Neural cell (in vitro differentiated cells): ENCODE results near the gene CDC37.

Experiments
- CTCF ChIP-seq: fragments of 450-650 bp; IDR thresholded peaks from 2 replicates; pipeline ENCODE4 v1.5.1; 2014; ENCODE audit warnings: antibody characterized with exemption, mild to moderate bottlenecking, moderate library complexity; ENCODE audit not compliant: poor library complexity, severe bottlenecking
- EP300 ChIP-seq: fragments of 450-650 bp; conservative IDR thresholded peaks from 2 replicates; pipeline ENCODE4 v1.6.1; 2014; ENCODE audit warnings: antibody characterized with exemption, mild to moderate bottlenecking, moderate library complexity; ENCODE audit not compliant: poor library complexity, severe bottlenecking
- EZH2 ChIP-seq: fragments of 200-600, 300-800 bp; shearing (Covaris generic), sonication (generic); IDR thresholded peaks from 2 replicates; pipeline ENCODE4 v1.6.1; 2014; ENCODE audit warnings: antibody characterized with exemption, low read length, borderline replicate concordance, mild to moderate bottlenecking; ENCODE audit not compliant: insufficient read depth, poor library complexity, severe bottlenecking
- MXI1 ChIP-seq: fragments of 450-650 bp; conservative IDR thresholded peaks from 2 replicates; pipeline ENCODE4 v1.6.1; 2014; ENCODE audit warnings: antibody characterized with exemption, mild to moderate bottlenecking; ENCODE audit not compliant: poor library complexity, severe bottlenecking
- POLR2AphosphoS5 ChIP-seq: IDR thresholded peaks from 2 replicates; pipeline ENCODE4 v1.6.1; 2012
- RAD21 ChIP-seq: fragments of 450-650 bp; conservative IDR thresholded peaks from 2 replicates; pipeline ENCODE4 v1.6.1; 2014; ENCODE audit warnings: antibody characterized with exemption, mild to moderate bottlenecking, moderate library complexity
- REST ChIP-seq: IDR thresholded peaks from 2 replicates; pipeline ENCODE4 v1.6.1; 2012; ENCODE audit warnings: borderline replicate concordance
- SMC3 ChIP-seq: fragments of 450-650 bp; conservative IDR thresholded peaks from 2 replicates; pipeline ENCODE4 v1.6.1; 2014; ENCODE audit warnings: antibody characterized with exemption, mild to moderate bottlenecking, moderate library complexity; ENCODE audit not compliant: poor library complexity
- TAF1 ChIP-seq: IDR thresholded peaks from 2 replicates; pipeline ENCODE4 v1.6.1; 2012; ENCODE audit warnings: low read depth

GRCh38 chr19:10408511-10409283, 5.4 kb upstream of the CDC37 start:
- TF ChIP-seq REST (no peak), CTCF (no peak), POLR2AphosphoS5 (no peak), EZH2 (no peak), EP300 (no peak), SMC3 (no peak), RAD21 (no peak), TAF1 (no peak), MXI1 (no peak)
